ENCODE data around the gene NPB.
A peak's percentile ranks its signal among the peaks of the same experiment; 100 is the strongest.

NPB gene

DNA sequence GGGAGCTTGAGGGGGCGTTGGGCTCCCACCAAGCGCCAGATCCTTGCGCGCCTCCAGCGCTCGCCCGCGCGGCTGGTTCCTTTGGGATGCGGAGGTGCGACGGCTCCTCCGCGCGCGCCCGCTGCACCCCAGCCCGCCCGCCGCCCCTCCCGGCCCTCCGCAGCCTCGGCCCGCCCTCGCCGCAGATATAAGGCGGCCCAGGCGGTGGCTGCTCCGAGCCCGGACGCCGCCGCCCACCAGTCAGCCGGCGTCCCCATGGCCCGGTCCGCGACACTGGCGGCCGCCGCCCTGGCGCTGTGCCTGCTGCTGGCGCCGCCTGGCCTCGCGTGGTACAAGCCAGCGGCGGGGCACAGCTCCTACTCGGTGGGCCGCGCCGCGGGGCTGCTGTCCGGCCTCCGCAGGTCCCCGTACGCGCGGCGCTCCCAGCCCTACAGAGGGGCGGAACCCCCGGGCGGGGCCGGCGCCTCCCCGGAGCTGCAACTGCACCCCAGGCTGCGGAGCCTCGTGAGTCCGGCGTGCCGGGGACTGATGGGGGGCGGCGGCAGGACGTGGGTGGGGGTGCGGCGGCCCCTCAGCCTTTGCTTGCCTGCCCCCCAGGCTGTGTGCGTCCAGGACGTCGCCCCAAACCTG lies at the start of gene NPB:
Gene NPB (plus strand): TSS at position 216 of the 630 bp plus-strand sequence. CDS start 40 bp downstream, at position 256.
- Histone ChIP-seq H3K9me3 (replicated peaks; ENCODE audit: insufficient read depth, low read length) (no peaks in the 10 kb centered on the region), H3K79me2 (ENCODE audit: low read length) (no peaks in the 10 kb centered on the region), H3K27ac (ENCODE audit: low read length) (no peak within 1 kb of the TSS), H3K9me2 (replicated peaks; ENCODE audit: insufficient read depth, low read length) (no peaks in the 10 kb centered on the region), H3K4me1 (ENCODE audit: low read length) (no peaks in the 10 kb centered on the region), H3K4me3 (ENCODE audit: low read length) (no peak within 1 kb of the TSS), H3K36me3 (replicated peaks; ENCODE audit: insufficient read depth, low read length) (no peaks in the 10 kb centered on the region), H3K9ac (ENCODE audit: low read length) (no peak within 1 kb of the TSS), H4K20me1 (ENCODE audit: insufficient read depth, low read length) (no peaks in the 10 kb centered on the region), H2AFZ (ENCODE audit: low read length) (no peak within 1 kb of the TSS), H3K4me2 (ENCODE audit: low read depth, low read length) (peak within 1 kb of the TSS; percentile 24; the same call in 1 of the 2 replicates), H3K27me3 (replicated peaks; ENCODE audit: insufficient read depth, low read length) (no peaks in the 10 kb centered on the region; the same call in 1 of the 2 replicates), H3F3A (ENCODE audit: insufficient read depth, low read length) (no peaks in the 10 kb centered on the region)
- DNase-seq: no peak
- no peak for TF ChIP-seq EZH2phosphoT487 (IDR thresholded peaks at IDR 0.05; ENCODE audit: low read length)
- TF ChIP-seq, protein P1, sequence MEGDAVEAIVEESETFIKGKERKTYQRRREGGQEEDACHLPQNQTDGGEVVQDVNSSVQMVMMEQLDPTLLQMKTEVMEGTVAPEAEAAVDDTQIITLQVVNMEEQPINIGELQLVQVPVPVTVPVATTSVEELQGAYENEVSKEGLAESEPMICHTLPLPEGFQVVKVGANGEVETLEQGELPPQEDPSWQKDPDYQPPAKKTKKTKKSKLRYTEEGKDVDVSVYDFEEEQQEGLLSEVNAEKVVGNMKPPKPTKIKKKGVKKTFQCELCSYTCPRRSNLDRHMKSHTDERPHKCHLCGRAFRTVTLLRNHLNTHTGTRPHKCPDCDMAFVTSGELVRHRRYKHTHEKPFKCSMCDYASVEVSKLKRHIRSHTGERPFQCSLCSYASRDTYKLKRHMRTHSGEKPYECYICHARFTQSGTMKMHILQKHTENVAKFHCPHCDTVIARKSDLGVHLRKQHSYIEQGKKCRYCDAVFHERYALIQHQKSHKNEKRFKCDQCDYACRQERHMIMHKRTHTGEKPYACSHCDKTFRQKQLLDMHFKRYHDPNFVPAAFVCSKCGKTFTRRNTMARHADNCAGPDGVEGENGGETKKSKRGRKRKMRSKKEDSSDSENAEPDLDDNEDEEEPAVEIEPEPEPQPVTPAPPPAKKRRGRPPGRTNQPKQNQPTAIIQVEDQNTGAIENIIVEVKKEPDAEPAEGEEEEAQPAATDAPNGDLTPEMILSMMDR (IDR thresholded peaks at IDR 0.05; ENCODE audit: low read length): no peak
- no peak for TF ChIP-seq EZH2 (optimal IDR thresholded peaks at IDR 0.05; ENCODE audit: low read depth, low read length)

DNA sequence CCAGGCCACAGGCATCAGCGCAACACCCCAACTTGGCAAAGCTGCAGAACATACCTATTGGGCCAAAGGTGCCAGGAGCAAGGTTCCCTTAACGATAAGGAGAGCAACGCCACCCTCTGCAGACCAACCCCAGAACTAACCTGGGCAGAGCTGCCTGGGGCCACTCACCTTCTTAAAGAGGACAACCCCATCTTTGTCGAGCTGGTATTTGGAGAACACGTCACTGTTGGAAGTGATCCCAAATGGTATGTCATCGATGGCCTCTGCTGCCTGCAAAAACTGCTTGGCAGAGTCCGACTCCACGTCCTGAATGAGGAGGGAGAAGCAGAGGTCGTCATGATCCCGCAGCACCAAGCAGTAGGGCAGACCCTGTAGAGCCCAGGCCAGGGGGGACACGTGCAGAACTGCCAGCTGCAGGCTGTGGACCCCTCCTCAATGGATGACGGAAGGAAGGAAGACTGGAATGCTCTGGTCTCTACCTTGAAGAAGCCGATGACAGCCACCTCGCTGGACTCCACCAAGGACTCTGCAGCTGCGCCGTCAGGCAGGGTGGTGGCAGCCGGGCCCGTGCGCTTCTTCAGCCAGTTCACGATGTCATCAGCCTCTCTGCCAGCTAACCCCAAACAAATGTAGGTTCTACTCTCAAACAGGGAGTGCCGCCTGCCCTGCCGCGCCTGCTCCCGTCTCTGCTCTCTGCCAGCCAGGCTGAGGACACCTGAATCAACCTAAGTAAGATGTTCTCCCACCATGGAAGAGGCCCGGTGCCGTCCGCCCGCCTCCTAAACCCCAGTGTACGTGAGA lies 46.9 kb upstream of the NPB start:
- H3K4me2 ChIP-seq (ENCODE audit: low read depth, low read length): no peak overlapping the region
- no peak for TF ChIP-seq EZH2 (optimal IDR thresholded peaks at IDR 0.05; ENCODE audit: low read depth, low read length)
- TF ChIP-seq, protein P1 (IDR thresholded peaks at IDR 0.05; ENCODE audit: low read length): no peak
- TF ChIP-seq EZH2phosphoT487 (IDR thresholded peaks at IDR 0.05; ENCODE audit: low read length): no peak
- peak; percentile 5 for DNase-seq
- H3K4me1 ChIP-seq (ENCODE audit: low read length): peaks cover 11% of the 10 kb centered on the region
- H4K20me1 ChIP-seq (ENCODE audit: insufficient read depth, low read length): peaks cover 3% of the 10 kb centered on the region; the same call in 1 of the 2 replicates
- peaks cover 88% of the 10 kb centered on the region for H3K79me2 ChIP-seq (ENCODE audit: low read length)
- H3K9me3 ChIP-seq (replicated peaks; ENCODE audit: insufficient read depth, low read length): no peaks in the 10 kb centered on the region
- H3K9me2 ChIP-seq (replicated peaks; ENCODE audit: insufficient read depth, low read length): no peaks in the 10 kb centered on the region
- H3F3A ChIP-seq (ENCODE audit: insufficient read depth, low read length): peaks cover 4% of the 10 kb centered on the region; the same call in 1 of the 2 replicates
- no peak overlapping the region for H3K9ac ChIP-seq (ENCODE audit: low read length)
- H3K4me3 ChIP-seq (ENCODE audit: low read length): no peak overlapping the region
- H3K27me3 ChIP-seq (replicated peaks; ENCODE audit: insufficient read depth, low read length): no peaks in the 10 kb centered on the region
- H3K27ac ChIP-seq (ENCODE audit: low read length): no peak overlapping the region
- H3K36me3 ChIP-seq (replicated peaks; ENCODE audit: insufficient read depth, low read length): peaks cover 22% of the 10 kb centered on the region
- no peak overlapping the region for H2AFZ ChIP-seq (ENCODE audit: low read length)

DNA sequence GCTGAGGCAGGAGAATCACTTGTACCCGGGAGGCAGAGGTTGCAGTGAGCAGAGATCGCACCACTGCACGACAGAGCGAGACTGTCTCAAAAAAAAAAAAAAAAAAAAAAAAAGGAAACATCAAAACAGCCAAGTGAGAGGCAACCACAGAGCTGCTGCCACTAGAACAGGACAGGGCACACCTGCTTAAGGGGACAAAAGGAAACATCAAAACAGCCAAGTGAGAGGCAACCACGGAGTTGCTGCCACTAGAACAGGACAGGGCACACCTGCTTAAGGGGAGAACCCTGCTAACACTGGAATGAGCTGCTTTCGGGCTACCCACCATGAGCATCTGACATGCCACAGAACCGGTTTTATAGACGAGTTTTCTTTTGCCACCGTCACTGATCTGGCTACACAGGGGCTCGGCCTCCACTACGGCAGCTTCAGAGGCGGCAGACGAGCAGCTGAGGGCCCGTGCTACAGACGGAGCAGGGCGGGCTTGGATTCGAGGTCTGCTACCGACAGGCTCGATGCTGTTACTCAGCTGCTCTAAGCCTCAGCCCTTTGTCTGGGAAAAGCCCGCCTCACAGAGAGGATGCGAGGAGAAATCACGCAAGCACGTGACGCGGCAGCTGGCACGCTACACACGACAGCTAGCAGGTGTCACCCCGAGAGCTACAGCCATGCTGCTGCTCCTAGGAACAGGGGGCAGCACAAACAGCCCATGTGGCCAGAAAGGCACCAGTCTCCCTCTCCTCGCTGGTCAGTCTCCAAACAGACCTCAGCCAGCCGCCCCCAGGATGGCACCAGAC lies 43.7 kb upstream of the NPB start:
- Histone ChIP-seq H3K9ac (ENCODE audit: low read length) (peak overlapping the region; percentile 99; the same call in 1 of the 2 replicates), H3K27me3 (replicated peaks; ENCODE audit: insufficient read depth, low read length) (no peaks in the 10 kb centered on the region), H2AFZ (ENCODE audit: low read length) (no peak overlapping the region), H3K4me1 (ENCODE audit: low read length) (peaks cover 14% of the 10 kb centered on the region), H3K36me3 (replicated peaks; ENCODE audit: insufficient read depth, low read length) (peaks cover 19% of the 10 kb centered on the region), H4K20me1 (ENCODE audit: insufficient read depth, low read length) (peaks cover 3% of the 10 kb centered on the region; the same call in 1 of the 2 replicates), H3K9me3 (replicated peaks; ENCODE audit: insufficient read depth, low read length) (no peaks in the 10 kb centered on the region), H3K79me2 (ENCODE audit: low read length) (peaks cover 89% of the 10 kb centered on the region), H3F3A (ENCODE audit: insufficient read depth, low read length) (peaks cover 23% of the 10 kb centered on the region; the same call in 1 of the 2 replicates), H3K4me3 (ENCODE audit: low read length) (peak overlapping the region; percentile 97), H3K9me2 (replicated peaks; ENCODE audit: insufficient read depth, low read length) (no peaks in the 10 kb centered on the region), H3K4me2 (ENCODE audit: low read depth, low read length) (peak overlapping the region; percentile 54), H3K27ac (ENCODE audit: low read length) (no peak overlapping the region)
- DNase-seq: peak; percentile 6
- TF ChIP-seq EZH2 (optimal IDR thresholded peaks at IDR 0.05; ENCODE audit: low read depth, low read length) (no peak), EZH2phosphoT487 (IDR thresholded peaks at IDR 0.05; ENCODE audit: low read length) (no peak)
- TF ChIP-seq, protein P1 (IDR thresholded peaks at IDR 0.05; ENCODE audit: low read length): no peak
